H1 (cell line): ENCODE data around the gene CNST. TPM values are rescaled to one million over a fixed set of nuclear protein-coding genes. Genes with fewer than 3 reads are reported as not detected.

ENCODE experiments used
- CTCF ChIA-PET: fragments of 300-600 bp; sonication (Branson Sonifier 250); formaldehyde crosslinking; loops from one replicate; lab custom pipeline; 2021; ENCODE audit not compliant: partially characterized antibody; lab: Charles Lee
- POLR2A ChIA-PET: fragments of 300-600 bp; sonication (Branson Sonifier 250); formaldehyde crosslinking; loops from one replicate; lab custom pipeline; 2021; ENCODE audit warnings: inconsistent platforms; ENCODE audit not compliant: partially characterized antibody; lab: Charles Lee
- DNase-seq, 2 experiments: peaks; one replicate each; pipeline versions ENCODE4 v3.0.0 to v3.0.0-alpha.2; 2010 to 2022; ENCODE audit warnings: low spot score in 2 of 2, low read depth in 1 of 2, mixed read lengths in 1 of 2
- FAIRE-seq: peaks from 2 replicates; lab custom pipeline; 2011; peaks lifted over from hg19 to GRCh38; lab: Jason Lieb, UNC
- H2AFZ ChIP-seq: 2 replicates; pipeline ENCODE4 v1.8.1; 2012; ENCODE audit warnings: low read length, inconsistent platforms
- H2AK5ac ChIP-seq: 2 replicates; pipeline ENCODE4 v1.6.1; 2013; ENCODE audit warnings: low read depth, low read length
- H2BK120ac ChIP-seq: replicated peaks from 2 replicates; pipeline ENCODE3; 2013; ENCODE audit warnings: low read depth, low read length, inconsistent platforms
- H2BK12ac ChIP-seq: 2 replicates; pipeline ENCODE4 v1.6.1; 2013; ENCODE audit warnings: low read depth, low read length
- H2BK15ac ChIP-seq: 2 replicates; pipeline ENCODE4 v1.6.1; 2013; ENCODE audit warnings: low read length
- H2BK20ac ChIP-seq: 2 replicates; pipeline ENCODE4 v1.6.1; 2013; ENCODE audit warnings: low read length
- H2BK5ac ChIP-seq: 2 replicates; pipeline ENCODE4 v1.6.1; 2013; ENCODE audit warnings: low read depth, low read length
- H3K14ac ChIP-seq: 2 replicates; pipeline ENCODE4 v1.6.1; 2013; ENCODE audit warnings: inconsistent platforms; ENCODE audit not compliant: insufficient read length
- H3K18ac ChIP-seq: 2 replicates; pipeline ENCODE4 v1.6.1; 2013; ENCODE audit warnings: low read length; ENCODE audit errors: extremely low read depth
- H3K23ac ChIP-seq: 2 replicates; pipeline ENCODE4 v1.6.1; 2013; ENCODE audit warnings: inconsistent platforms; ENCODE audit not compliant: insufficient read length
- H3K23me2 ChIP-seq: 2 replicates; pipeline ENCODE4 v1.6.1; 2013; ENCODE audit warnings: low read depth, low read length
- H3K27ac ChIP-seq: 2 replicates; pipeline ENCODE4 v1.6.1; 2011; ENCODE audit warnings: low read depth, low read length, inconsistent platforms
- H3K27me3 ChIP-seq, 4 experiments: replicated peaks in 1 of 4; 1 replicate in 1 of 4; 2 replicates in 3 of 4; pipeline versions ENCODE4 v1.6.1 to v1.8.1; 2011 to 2013; ENCODE audit warnings: low read length in 3 of 4, mild to moderate bottlenecking in 3 of 4, inconsistent platforms in 2 of 4, mixed read lengths in 2 of 4, moderate library complexity in 1 of 4; ENCODE audit not compliant: control insufficient read depth in 3 of 4, insufficient read depth in 3 of 4; ENCODE audit errors: extremely low read depth in 1 of 4
- H3K36me3 ChIP-seq, 4 experiments: 2 replicates each; pipeline versions ENCODE4 v1.6.1 to v1.8.1; 2011 to 2013; ENCODE audit warnings: mild to moderate bottlenecking in 4 of 4, low read length in 3 of 4, moderate library complexity in 2 of 4, control low read depth in 1 of 4, inconsistent platforms in 1 of 4; ENCODE audit not compliant: insufficient read depth in 4 of 4, control insufficient read depth in 2 of 4
- H3K4ac ChIP-seq: replicated peaks from 2 replicates; pipeline ENCODE3; 2013; ENCODE audit warnings: low read length, low read depth, mixed read lengths, inconsistent platforms; ENCODE audit not compliant: insufficient read length
- H3K4me1 ChIP-seq, 4 experiments: replicated peaks in 1 of 4; 1 replicate in 1 of 4; 2 replicates in 3 of 4; pipeline versions ENCODE4 v1.6.1 to v1.8.1; 2011 to 2013; ENCODE audit warnings: low read length in 3 of 4, inconsistent platforms in 2 of 4, mixed read lengths in 1 of 4; ENCODE audit not compliant: insufficient read depth in 4 of 4, control insufficient read depth in 3 of 4
- H3K4me2 ChIP-seq, 2 experiments: 2 replicates each; pipeline versions ENCODE4 v1.6.1 to v1.8.1; 2011 to 2013; ENCODE audit warnings: low read depth in 2 of 2, low read length in 2 of 2, control low read depth in 1 of 2, inconsistent platforms in 1 of 2, mild to moderate bottlenecking in 1 of 2; ENCODE audit not compliant: insufficient read depth in 1 of 2
- H3K4me3 ChIP-seq, 4 experiments: fragments of 200-600, 300-600 bp in 1 of 4; sonication (generic), shearing (Covaris generic), sonication (Bioruptor Twin) in 1 of 4; 2 replicates each; pipeline versions ENCODE4 v1.5.1 to v1.8.1; 2011 to 2016; ENCODE audit warnings: low read length in 4 of 4, low read depth in 3 of 4, control low read depth in 2 of 4, inconsistent platforms in 2 of 4, mild to moderate bottlenecking in 2 of 4, mixed read lengths in 1 of 4, moderate library complexity in 1 of 4; ENCODE audit not compliant: insufficient read depth in 2 of 4; ENCODE audit errors: extremely low read depth in 1 of 4
- H3K56ac ChIP-seq: replicated peaks from 2 replicates; pipeline ENCODE3; 2013; ENCODE audit warnings: low read depth, mild to moderate bottlenecking, mixed read lengths, low read length, inconsistent platforms; ENCODE audit not compliant: insufficient read length
- H3K79me1 ChIP-seq: 2 replicates; pipeline ENCODE4 v1.6.1; 2013; ENCODE audit warnings: low read depth, low read length, control low read depth
- H3K79me2 ChIP-seq, 2 experiments: 2 replicates each; pipeline versions ENCODE4 v1.6.1 to v1.8.1; 2012 to 2013; ENCODE audit warnings: low read length in 2 of 2, mild to moderate bottlenecking in 2 of 2, inconsistent platforms in 1 of 2; ENCODE audit not compliant: insufficient read depth in 2 of 2, control insufficient read depth in 1 of 2
- H3K9ac ChIP-seq, 4 experiments: replicated peaks in 1 of 4; 1 replicate in 1 of 4; 2 replicates in 3 of 4; pipeline versions ENCODE4 v1.6.1 to v1.8.1; 2011 to 2013; ENCODE audit warnings: low read depth in 3 of 4, low read length in 3 of 4, control low read depth in 2 of 4, mild to moderate bottlenecking in 2 of 4, moderate library complexity in 2 of 4, inconsistent platforms in 1 of 4; ENCODE audit errors: extremely low read depth in 1 of 4
- H3K9me3 ChIP-seq, 2 experiments: 2 replicates each; pipeline versions ENCODE4 v1.6.1 to v1.8.1; 2012 to 2013; ENCODE audit warnings: mild to moderate bottlenecking in 2 of 2, moderate library complexity in 2 of 2, control low read depth in 1 of 2, inconsistent platforms in 1 of 2, low read depth in 1 of 2, low read length in 1 of 2, mixed read lengths in 1 of 2; ENCODE audit not compliant: insufficient read depth in 2 of 2
- H4K20me1 ChIP-seq, 2 experiments: replicated peaks in 1 of 2; 2 replicates each; pipeline versions ENCODE3 to v1.8.1; 2011 to 2013; ENCODE audit warnings: inconsistent platforms in 2 of 2, low read length in 2 of 2, mild to moderate bottlenecking in 1 of 2; ENCODE audit not compliant: insufficient read depth in 2 of 2, control insufficient read depth in 1 of 2
- H4K5ac ChIP-seq: 2 replicates; pipeline ENCODE4 v1.6.1; 2013; ENCODE audit warnings: low read length, low read depth, mixed read lengths, inconsistent platforms; ENCODE audit not compliant: insufficient read length
- H4K8ac ChIP-seq: 2 replicates; pipeline ENCODE4 v1.8.0; 2013; ENCODE audit warnings: mild to moderate bottlenecking, moderate library complexity, low read length, inconsistent platforms; ENCODE audit not compliant: insufficient read depth; ENCODE audit errors: extremely low read depth
- H4K91ac ChIP-seq: replicated peaks from 2 replicates; pipeline ENCODE3; 2013; ENCODE audit warnings: low read length, mixed read lengths, inconsistent platforms; ENCODE audit not compliant: insufficient read length
- ATF3 ChIP-seq: IDR thresholded peaks from 2 replicates; pipeline ENCODE4 v1.6.1; 2011; ENCODE audit warnings: low read depth, mild to moderate bottlenecking, low read length; ENCODE audit not compliant: insufficient read depth
- BCL11A ChIP-seq, 2 experiments: IDR thresholded peaks; one replicate each; pipeline ENCODE4 v1.6.1; 2011; ENCODE audit warnings: low read depth in 2 of 2, low read length in 2 of 2, mild to moderate bottlenecking in 2 of 2
- BRCA1 ChIP-seq: IDR thresholded peaks from 2 replicates; pipeline ENCODE4 v1.6.1; 2012; ENCODE audit warnings: low read depth, low read length, improper control_type of control experiment
- CTCF ChIP-seq, 3 experiments: IDR thresholded peaks; 1 replicate in 2 of 3; 2 replicates in 1 of 3; pipeline versions ENCODE4 v1.5.1 to v1.6.1; 2011; ENCODE audit warnings: low read length in 3 of 3, mild to moderate bottlenecking in 3 of 3, inconsistent platforms in 2 of 3, low read depth in 1 of 3, moderate library complexity in 1 of 3; ENCODE audit not compliant: insufficient read depth in 1 of 3; ENCODE audit errors: control extremely low read depth in 1 of 3
- EGR1 ChIP-seq: IDR thresholded peaks from 2 replicates; pipeline ENCODE4 v1.6.1; 2011; ENCODE audit warnings: low read depth, low read length, borderline replicate concordance
- JUN ChIP-seq: IDR thresholded peaks from 2 replicates; pipeline ENCODE4 v1.6.1; 2011; ENCODE audit warnings: low read depth, mild to moderate bottlenecking, improper control_type of control experiment, low read length
- TBP ChIP-seq: IDR thresholded peaks from 2 replicates; pipeline ENCODE4 v1.6.1; 2011; ENCODE audit warnings: low read depth, low read length, improper control_type of control experiment
- WGBS, 2 experiments: shearing (Covaris generic) in 1 of 2; methylation state at CpG; one replicate each; pipeline versions ENCODE4 v1.1.6 to v1.1.7; 2013 to 2015; ENCODE audit warnings: low lambda C conversion rate in 2 of 2, mixed read lengths in 2 of 2, inconsistent platforms in 1 of 2, low coverage in 1 of 2, missing lambda C conversion rate in 1 of 2; ENCODE audit not compliant: insufficient replicate concordance in 2 of 2, insufficient coverage in 1 of 2, insufficient read length in 1 of 2; ENCODE audit errors: extremely low coverage in 1 of 2, missing lambda C conversion rate in 1 of 2; 5-methylcytosine and 5-hydroxymethylcytosine counted together
- polyA plus RNA-seq, 7 experiments: library from polyadenylated mRNA; depleted of rRNA in 3 of 7; stranded (reverse) in 5 of 7; unstranded in 2 of 7; fragments of >200 nt in 5 of 7; fragments of 200-250 nt in 2 of 7; gene quantifications; 1 replicate in 5 of 7; 2 replicates in 1 of 7; 4 replicates in 1 of 7; pipeline versions ENCODE4 v1.2.1 to v1.2.3, GENCODE V29; 2011 to 2013; ENCODE audit warnings: missing spikeins in 2 of 7, mixed read lengths in 2 of 7
- total RNA-seq: library from RNA; stranded (reverse); fragmentation: NEBNext Ultra II Directional; extraction: Animal tissue kit (Norgen Biotek cat#: 25700); gene quantifications from 2 replicates; pipeline ENCODE4 v1.2.1, GENCODE V29; 2021
- TF ChIP-seq, protein P1 (sequence below): IDR thresholded peaks from 2 replicates; pipeline ENCODE4 v1.6.1; 2012; ENCODE audit warnings: inconsistent platforms

CNST gene
- total and polyA plus RNA-seq, 2 of the 8 experiments (the other 6 are each of a cell fraction or from before 2014, with no cell fraction given): 5.3 to 21.3 TPM

- DNase-seq: no peak
- Histone ChIP-seq H2BK20ac (no peak overlapping the region), H4K91ac (no peak overlapping the region), H3K23ac (no peak overlapping the region), H2AFZ (no peak overlapping the region), H3K9me3 (no peaks in the 10 kb centered on the region), H3K18ac (no peak overlapping the region), H2AK5ac (no peak overlapping the region), H4K8ac (no peak overlapping the region), H2BK120ac (no peak overlapping the region), H3K4me3 (peak overlapping the region; percentile 81 to 98 (median 96); a peak in 7 of 8 replicates), H3K23me2 (no peaks in the 10 kb centered on the region), H2BK5ac (no peak overlapping the region), H3K4me1 (peaks cover 0 to 5% (median 2%) of the 10 kb centered on the region in 4 experiments; a peak in 2 of 7 replicates), H3K56ac (no peak overlapping the region), H3K14ac (no peak overlapping the region), H3K79me2 (peaks cover 7 to 75% of the 10 kb centered on the region in 2 experiments), H3K9ac (no peak overlapping the region), H3K79me1 (no peaks in the 10 kb centered on the region; the same call in 1 of the 2 replicates), H3K4ac (no peak overlapping the region), H3K27me3 (no peaks in the 10 kb centered on the region), H4K20me1 (peaks cover 0 to 5% of the 10 kb centered on the region in 2 experiments), H3K36me3 (peaks cover 0 to 8% (median 1%) of the 10 kb centered on the region in 4 experiments; a peak in 2 of 8 replicates), H3K4me2 (peak overlapping the region; percentile 60 to 72), H2BK15ac (no peak overlapping the region), H2BK12ac (no peak overlapping the region), H3K27ac (no peak overlapping the region), H4K5ac (no peak overlapping the region)
- POLR2A ChIA-PET: no interaction called here
- CTCF ChIA-PET: interaction anchor here (1.3 to 1.8 kb wide), 2 partner anchors 78 to 128 kb away, joined by 5 to 7 read pairs; no protein-coding TSS in a partner anchor
- no peak for FAIRE-seq
- WGBS, 2 experiments: 80% methylated on average over 4 of the region's 4 CpGs; no CpG with 5 or more reads in 1 of the 2 experiments
- TF ChIP-seq BCL11A (IDR thresholded peaks at IDR 0.05; ENCODE audit: low read depth in 2 of 2, low read length in 2 of 2) (no peak), EGR1 (no peak), TBP (no peak), BRCA1 (no peak), ATF3 (no peak), JUN (no peak), CTCF (IDR thresholded peaks at IDR 0.05; ENCODE audit: control extremely low read depth in 1 of 3, insufficient read depth in 1 of 3, low read depth in 1 of 3, low read length in 3 of 3) (no peak)
- TF ChIP-seq, protein P1, sequence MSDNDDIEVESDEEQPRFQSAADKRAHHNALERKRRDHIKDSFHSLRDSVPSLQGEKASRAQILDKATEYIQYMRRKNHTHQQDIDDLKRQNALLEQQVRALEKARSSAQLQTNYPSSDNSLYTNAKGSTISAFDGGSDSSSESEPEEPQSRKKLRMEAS: no peak
These were observed 1.5 kb downstream of the CNST start for GRCh38 chr1:246567646-246568235.
